Dendritic cell treated with granulocyte-macrophage colony-stimulating factor and Interleukin-4, amounts not matched to agents 40 ng/mL and 50 ng/mL, for 4 days (primary cell): ENCODE results near the gene PDXDC1.
"Not testable (repeated sequence)": the region's sequence is repeated elsewhere in the genome, so short reads cannot be mapped to it uniquely, and the experiment has no call there.

Experiments
- H3K27ac Mint-ChIP-seq: one replicate; pipeline ENCODE4 v1.8.0; 2022; ENCODE audit warnings: mild to moderate bottlenecking, mixed read lengths
- H3K27me3 Mint-ChIP-seq: one replicate; pipeline ENCODE4 v1.8.0; 2022; ENCODE audit warnings: mild to moderate bottlenecking, mixed read lengths
- H3K36me3 Mint-ChIP-seq: one replicate; pipeline ENCODE4 v1.8.0; 2022; ENCODE audit warnings: low read depth, mixed read lengths
- H3K4me1 Mint-ChIP-seq: one replicate; pipeline ENCODE4 v1.8.0; 2022; ENCODE audit warnings: low read depth, mixed read lengths
- H3K4me3 Mint-ChIP-seq: one replicate; pipeline ENCODE4 v1.8.0; 2022; ENCODE audit warnings: mild to moderate bottlenecking, moderate library complexity, mixed read lengths
- H3K9me3 Mint-ChIP-seq: one replicate; pipeline ENCODE4 v1.8.0; 2022; ENCODE audit warnings: mixed read lengths
- intact Hi-C: fragments of 100-400 bp; cut with micrococcal nuclease; formaldehyde crosslinking; loops from one replicate; pipeline ENCODE4 v1.15.0; 2022

The PDXDC1 gene

DNA sequence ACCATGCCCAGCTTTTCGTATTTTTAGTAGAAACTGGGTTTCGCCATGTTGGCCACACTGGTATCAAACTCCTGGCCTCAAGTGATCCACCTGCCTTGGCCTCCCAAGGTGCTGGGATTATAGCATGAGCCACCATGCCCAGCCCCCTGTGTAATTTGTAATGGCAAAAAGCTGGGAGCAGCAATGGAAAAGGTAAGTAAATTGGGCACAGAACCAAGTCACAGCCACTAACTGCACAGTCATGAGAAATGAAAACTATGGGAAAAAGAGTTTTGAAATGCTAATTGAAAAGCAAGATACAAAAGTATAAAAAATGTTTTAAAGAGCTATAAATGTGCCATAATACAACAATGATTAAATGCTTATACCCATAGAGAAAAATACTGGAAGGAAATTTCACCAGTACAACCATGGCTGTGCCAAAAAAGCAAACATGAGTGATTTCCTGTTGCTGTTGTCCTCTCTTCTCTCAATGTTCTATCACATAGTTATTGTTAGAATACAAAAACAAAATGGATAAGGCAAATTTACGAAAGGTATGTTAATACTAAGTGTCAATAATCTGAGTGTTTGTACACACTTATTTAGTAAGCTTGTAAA, 74.9 kb downstream of the PDXDC1 start:
- H3K36me3 Mint-ChIP-seq, result peaks cover 44% of the 10 kb centered on the region
- peaks cover 32% of the 10 kb centered on the region for H3K4me1 Mint-ChIP-seq
- H3K4me3 Mint-ChIP-seq, result no peak overlapping the region
- no peak overlapping the region for H3K27ac Mint-ChIP-seq
- intact Hi-C loops, result no loop called here
- no peaks in the 10 kb centered on the region for H3K9me3 Mint-ChIP-seq
- H3K27me3 Mint-ChIP-seq, result no peaks in the 10 kb centered on the region

DNA sequence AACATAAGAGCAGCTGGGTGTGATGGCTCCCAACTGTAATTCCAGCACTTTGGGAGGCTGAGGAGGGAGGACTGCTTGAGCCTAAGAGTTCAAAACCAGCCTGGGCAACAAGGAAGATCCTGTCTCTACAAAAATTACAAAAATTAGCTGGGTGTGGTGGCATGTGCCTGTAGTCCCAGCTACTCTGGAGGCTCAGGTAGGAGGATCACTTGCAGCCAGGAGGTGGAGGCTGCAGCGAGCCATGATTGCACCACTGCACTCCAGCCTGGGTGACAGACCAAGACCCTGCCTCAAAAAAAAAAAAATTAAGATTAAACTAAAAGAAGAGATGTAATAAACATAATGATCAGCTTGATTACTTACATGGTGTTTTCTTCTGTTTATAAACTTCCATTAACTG, 75.6 kb downstream of the PDXDC1 start:
- H3K27me3 Mint-ChIP-seq, H3K4me3 Mint-ChIP-seq, intact Hi-C loops, H3K27ac Mint-ChIP-seq, H3K9me3 Mint-ChIP-seq: not testable (repeated sequence)
- peaks cover 44% of the 10 kb centered on the region for H3K36me3 Mint-ChIP-seq
- peaks cover 37% of the 10 kb centered on the region for H3K4me1 Mint-ChIP-seq

DNA sequence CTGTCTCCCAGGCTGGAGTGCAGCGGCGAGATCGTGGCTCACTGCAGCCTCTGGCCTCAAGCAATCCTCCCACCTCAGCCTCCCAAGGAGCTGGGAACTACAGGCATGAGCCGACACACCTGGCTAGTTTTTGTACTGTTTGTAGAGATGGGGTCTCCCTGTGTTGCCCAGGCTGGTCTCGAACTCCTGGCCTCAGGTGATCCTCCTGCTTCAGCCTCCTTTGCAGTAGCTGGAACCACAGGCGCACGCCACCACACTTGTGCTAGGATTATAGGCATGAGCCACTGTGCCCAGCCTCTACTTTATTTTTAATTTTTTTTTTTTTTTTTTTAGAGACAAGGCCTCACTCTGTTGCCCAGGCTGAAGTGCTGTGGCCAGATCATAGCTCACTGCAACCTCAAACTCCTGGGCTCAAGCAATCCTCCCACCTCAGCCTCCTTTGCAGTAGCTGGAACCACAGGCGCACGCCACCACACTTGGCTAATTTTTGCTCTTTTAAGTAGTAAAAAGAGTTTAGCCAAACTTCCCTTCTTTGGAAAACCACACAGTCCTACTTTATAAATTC, 76.6 kb downstream of the PDXDC1 start:
- peaks cover 37% of the 10 kb centered on the region for H3K4me1 Mint-ChIP-seq
- intact Hi-C loops, result no loop called here
- no peaks in the 10 kb centered on the region for H3K27me3 Mint-ChIP-seq
- H3K9me3 Mint-ChIP-seq, result no peaks in the 10 kb centered on the region
- peak overlapping the region; percentile 83 for H3K27ac Mint-ChIP-seq
- H3K4me3 Mint-ChIP-seq, result no peak overlapping the region
- peaks cover 34% of the 10 kb centered on the region for H3K36me3 Mint-ChIP-seq

DNA sequence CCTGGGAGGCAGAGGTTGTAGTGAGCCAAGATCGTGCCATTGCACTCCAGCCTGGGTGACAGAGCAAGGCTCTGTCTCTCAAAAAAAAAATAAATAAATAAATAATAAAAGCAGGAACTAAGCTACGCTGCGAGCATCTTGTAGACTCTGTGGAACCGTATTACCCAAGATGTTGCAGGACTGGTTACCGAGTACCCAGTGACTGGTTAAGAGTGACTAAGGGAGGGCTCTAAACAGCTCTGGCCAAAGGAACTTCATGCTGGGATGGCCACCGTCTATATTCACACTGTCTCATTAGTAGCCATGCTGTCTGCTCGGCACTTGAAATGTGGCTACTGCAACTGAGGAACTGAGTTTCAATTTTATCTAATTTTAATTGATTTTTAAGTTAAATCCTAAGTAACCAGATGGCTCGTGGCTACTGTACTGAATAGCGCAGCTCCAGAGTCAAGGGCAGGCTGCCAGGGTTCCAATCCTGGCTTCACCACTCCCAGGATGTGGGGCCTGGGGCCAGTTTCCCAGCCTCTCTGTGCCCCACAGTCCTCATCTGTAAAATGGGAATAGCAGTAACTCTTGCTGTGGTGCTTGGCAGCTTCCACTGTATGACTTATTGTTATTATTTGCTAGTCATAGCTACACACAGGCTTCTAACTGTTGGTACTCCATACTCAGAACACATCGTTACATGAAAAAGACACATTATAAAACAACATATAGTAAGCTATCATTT, 78.1 kb downstream of the PDXDC1 start:
- intact Hi-C loops, result no loop called here
- Mint-ChIP-seq H3K27ac (peak overlapping the region; percentile 83), H3K9me3 (no peaks in the 10 kb centered on the region), H3K27me3 (no peaks in the 10 kb centered on the region), H3K4me3 (peak overlapping the region; percentile 20), H3K4me1 (peaks cover 31% of the 10 kb centered on the region), H3K36me3 (peaks cover 21% of the 10 kb centered on the region)

DNA sequence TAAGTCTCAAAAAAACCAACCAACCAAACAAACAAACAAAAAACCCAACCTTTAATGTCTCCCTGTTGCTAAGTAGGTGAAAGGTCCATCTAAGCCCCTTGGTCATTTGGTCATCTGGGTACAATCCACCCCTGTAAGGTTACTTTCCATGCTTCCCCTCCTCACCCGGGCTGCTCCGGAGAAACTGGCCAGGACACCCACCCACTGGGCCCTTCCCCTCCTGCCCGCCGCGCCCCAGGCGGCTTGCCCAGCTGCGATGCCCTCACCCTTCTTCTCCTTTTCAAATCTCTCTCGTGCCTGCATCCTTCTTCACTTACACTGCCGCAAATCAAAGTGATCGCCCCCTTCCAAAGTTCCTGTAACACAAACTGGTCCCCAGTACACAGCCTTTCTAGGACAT, 79.1 kb downstream of the PDXDC1 start:
- H3K27ac Mint-ChIP-seq, result peak overlapping the region; percentile 68
- H3K36me3 Mint-ChIP-seq, result peaks cover 31% of the 10 kb centered on the region
- H3K27me3 Mint-ChIP-seq, result no peaks in the 10 kb centered on the region
- intact Hi-C loops, result no loop called here
- H3K4me1 Mint-ChIP-seq, result peaks cover 31% of the 10 kb centered on the region
- H3K9me3 Mint-ChIP-seq, result no peaks in the 10 kb centered on the region
- H3K4me3 Mint-ChIP-seq, result peak overlapping the region; percentile 89

DNA sequence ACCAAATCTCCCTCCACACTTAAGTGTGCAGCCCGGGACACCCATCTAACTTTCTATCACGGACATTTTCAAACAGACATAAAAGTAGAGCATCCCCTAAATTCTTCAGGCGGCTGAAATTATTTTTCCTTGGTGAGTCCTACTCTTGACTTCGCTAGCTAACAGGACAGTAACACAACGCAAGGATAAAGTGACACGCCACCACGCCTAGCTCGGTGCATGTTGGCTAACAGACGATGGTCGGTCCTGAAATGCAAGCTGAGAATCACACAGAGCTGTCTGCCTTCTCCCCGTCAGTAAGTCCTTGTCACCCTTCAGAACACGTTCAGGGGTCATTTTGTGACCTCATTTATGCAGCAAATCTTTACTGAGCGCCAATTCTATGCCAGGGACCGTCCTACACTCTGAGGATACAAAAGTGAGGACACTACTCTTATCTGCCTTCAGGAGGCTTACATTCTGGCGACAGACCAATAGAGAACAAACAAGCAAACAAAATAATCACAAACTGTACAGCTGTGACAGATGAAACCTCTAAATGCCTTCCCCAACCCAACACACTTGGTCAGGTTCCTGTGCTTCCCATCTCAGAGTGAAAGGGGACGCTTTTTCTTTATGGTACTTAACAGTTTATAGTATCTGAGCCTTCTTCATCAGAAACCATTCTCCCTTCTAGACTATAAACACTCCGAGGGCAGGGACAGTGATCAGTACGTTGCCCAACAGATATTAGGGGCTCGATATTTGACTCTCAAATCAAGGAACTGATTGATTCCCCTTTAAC, 79.7 kb downstream of the PDXDC1 start:
- Mint-ChIP-seq H3K4me1 (peaks cover 31% of the 10 kb centered on the region), H3K27me3 (no peaks in the 10 kb centered on the region), H3K27ac (peak overlapping the region; percentile 68), H3K9me3 (no peaks in the 10 kb centered on the region), H3K4me3 (peak overlapping the region; percentile 89), H3K36me3 (peaks cover 37% of the 10 kb centered on the region)
- intact Hi-C loops, result loop anchor here (1.0 kb wide), 1 partner anchor 13 kb away; no protein-coding TSS in a partner anchor

DNA sequence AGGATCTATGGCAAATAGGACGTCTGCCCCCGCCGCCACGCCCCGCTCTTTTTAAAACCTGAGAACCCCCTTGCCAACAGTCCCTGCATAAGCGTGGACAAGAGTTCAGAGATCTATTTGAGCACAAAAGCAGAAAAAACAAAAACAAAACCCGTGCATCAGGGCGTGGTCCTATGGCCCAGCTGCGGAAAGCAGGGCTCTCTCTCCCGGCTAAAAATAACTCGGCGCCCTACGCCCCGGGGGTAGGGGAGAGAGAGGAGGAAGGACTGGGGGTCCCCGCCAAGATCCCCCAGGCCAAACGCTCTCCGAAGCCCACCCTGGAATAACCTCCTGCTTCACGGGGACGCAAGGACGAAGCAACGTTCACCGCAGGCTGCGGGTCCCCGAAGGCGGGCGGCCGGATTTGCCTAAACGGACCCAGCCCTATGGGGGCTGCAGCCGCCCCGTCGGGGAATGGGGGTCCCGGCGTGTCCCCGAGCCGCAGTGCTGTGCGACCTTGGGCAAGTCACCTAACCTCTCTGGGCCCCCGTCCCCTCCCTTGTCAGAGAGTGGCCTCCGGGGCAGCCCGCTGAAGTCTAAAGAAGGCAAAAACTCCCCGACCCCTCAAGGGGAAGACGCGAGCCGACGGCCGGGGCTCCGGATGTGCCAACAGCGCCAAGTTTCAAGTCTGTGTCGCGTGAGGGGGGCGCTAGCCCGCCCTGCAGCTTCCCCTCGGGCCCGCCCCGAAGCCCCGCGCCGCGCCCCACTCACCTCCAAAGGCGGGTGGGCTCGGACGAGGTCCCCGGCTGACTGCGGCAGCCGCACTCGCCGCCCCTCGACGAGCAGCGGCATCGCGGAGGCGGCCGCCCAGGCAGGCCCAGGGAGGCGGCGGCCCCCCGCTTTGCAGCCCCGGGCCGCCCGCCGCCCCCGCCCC, 80.6 kb downstream of the PDXDC1 start:
- intact Hi-C loops, result loop anchor here (1.0 kb wide), 1 partner anchor 14 kb away; no protein-coding TSS in a partner anchor
- peaks cover 31% of the 10 kb centered on the region for H3K4me1 Mint-ChIP-seq
- H3K27me3 Mint-ChIP-seq, result no peaks in the 10 kb centered on the region
- no peaks in the 10 kb centered on the region for H3K9me3 Mint-ChIP-seq
- H3K27ac Mint-ChIP-seq, result peak overlapping the region; percentile 68
- peaks cover 43% of the 10 kb centered on the region for H3K36me3 Mint-ChIP-seq
- H3K4me3 Mint-ChIP-seq, result peak overlapping the region; percentile 89

DNA sequence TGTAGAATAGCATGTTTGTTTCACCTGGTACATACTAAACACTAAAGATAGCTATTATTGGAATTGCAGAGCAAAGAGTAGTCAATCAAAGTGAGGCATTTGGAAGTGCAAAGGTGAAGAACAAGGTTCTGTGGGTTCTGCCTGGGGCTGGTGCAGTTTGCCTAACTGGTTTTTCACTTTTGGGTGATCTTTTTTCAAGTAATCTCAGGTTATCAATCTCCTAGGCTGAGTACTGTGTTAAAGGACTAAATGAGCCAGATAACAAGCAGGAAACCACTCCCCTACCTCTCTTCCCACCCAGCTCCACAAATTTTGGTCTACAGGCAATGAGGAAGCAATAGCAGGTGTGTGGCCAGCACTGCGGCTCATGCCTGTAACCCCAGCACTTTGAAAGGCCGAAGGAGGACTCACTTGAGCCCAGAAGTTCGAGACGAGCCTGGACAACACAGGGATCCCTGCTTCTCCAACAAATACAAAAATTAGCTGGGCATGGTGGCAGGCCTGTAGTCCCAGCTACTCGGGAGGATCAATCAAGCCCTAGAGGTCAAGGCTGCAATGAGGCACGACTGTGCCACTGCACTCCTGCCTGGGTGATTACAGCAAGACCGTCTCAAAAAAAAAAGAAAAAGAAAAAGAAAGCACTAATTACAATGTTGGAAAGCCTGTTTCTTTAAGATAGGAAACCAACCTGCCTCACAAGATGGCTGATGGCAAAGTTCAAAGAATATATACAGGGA, 83.0 kb downstream of the PDXDC1 start:
- intact Hi-C loops, result no loop called here

DNA sequence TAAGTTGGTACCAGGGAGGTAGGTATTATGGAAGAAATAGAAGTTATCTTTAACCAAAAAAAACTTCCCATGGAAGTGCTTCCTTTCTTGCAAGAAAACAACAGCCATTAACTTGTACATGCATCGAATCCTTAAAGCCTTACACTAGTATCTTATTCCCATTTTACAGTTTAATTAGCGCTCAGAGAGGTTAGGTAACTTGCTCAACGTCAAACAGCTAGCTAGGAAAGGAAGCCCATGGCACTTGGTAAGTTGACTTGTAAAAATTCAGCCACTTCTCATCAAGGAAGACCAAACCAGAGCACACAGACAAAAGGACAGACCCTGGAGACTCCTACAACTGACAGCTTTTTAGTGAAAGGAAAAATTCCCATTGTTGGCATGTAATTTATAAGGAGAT, 84.5 kb downstream of the PDXDC1 start:
- H3K9me3 Mint-ChIP-seq, result no peaks in the 10 kb centered on the region
- no peaks in the 10 kb centered on the region for H3K27me3 Mint-ChIP-seq
- H3K27ac Mint-ChIP-seq, result no peak overlapping the region
- intact Hi-C loops, result no loop called here
- H3K4me1 Mint-ChIP-seq, result peaks cover 8% of the 10 kb centered on the region
- H3K36me3 Mint-ChIP-seq, result peaks cover 73% of the 10 kb centered on the region
- no peak overlapping the region for H3K4me3 Mint-ChIP-seq

More for the DNA sequence above, 83.0 kb downstream of the PDXDC1 start:
- Mint-ChIP-seq H3K4me1 (peaks cover 16% of the 10 kb centered on the region), H3K9me3 (no peaks in the 10 kb centered on the region), H3K27ac (no peak overlapping the region), H3K4me3 (no peak overlapping the region), H3K27me3 (no peaks in the 10 kb centered on the region), H3K36me3 (peaks cover 58% of the 10 kb centered on the region)

DNA sequence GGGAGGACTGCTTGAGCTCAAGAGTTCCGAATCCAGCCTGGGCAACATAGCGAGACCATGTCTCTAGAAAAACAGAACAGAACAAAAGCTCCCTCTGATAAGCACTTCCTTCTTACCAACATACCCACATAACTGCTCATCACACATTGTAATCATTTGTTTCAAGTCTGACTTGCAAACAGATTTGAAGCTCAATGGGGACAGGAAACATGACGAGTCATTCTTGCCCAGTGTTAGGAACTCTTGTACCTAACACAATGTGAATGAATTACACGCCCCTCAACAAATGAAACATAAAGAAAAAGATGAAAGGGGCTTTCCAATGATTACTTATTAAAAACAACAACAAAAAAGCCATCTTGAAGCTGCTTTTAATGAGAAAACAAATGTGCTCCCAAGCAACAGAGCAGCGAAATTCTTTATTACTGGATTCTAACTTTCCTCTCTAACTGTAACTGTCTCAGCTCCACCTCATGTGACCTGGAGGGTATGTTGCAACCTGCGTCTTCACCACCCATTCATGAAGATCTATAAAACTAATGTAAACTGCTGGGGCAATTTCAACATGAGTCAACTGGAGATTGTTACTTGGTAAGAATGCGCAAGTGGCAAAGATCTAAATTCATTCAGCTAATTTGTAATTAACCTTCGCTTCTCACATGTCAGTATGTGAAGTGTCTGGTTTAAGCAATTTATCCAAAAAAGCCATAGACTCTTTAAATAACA, 87.4 kb downstream of the PDXDC1 start:
- H3K9me3 Mint-ChIP-seq, H3K27me3 Mint-ChIP-seq, H3K4me1 Mint-ChIP-seq, intact Hi-C loops, H3K27ac Mint-ChIP-seq, H3K4me3 Mint-ChIP-seq: not testable (repeated sequence)
- H3K36me3 Mint-ChIP-seq, result peaks cover 88% of the 10 kb centered on the region

DNA sequence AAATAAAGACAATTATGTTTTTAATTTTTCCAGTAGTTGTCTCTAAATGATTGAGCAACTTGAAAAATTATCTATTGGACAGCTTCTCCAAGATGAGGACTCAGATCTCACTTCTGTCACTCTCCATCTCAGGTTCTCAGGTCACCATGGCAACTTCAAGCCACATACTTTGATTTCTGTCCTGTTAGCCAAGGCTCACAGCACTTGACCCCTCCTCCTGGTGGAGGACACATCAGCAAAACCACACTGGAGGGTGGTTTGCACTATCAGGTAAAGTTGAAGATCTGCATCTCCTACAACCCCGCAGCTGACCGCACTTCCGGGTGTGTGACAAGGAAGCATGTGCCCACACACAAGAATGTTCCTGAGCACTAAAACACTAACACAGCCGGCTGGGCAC, 91.1 kb downstream of the PDXDC1 start:
- H3K27ac Mint-ChIP-seq, H3K9me3 Mint-ChIP-seq, H3K4me3 Mint-ChIP-seq, intact Hi-C loops, H3K4me1 Mint-ChIP-seq, H3K27me3 Mint-ChIP-seq: not testable (repeated sequence)
- H3K36me3 Mint-ChIP-seq, result peaks cover 69% of the 10 kb centered on the region

DNA sequence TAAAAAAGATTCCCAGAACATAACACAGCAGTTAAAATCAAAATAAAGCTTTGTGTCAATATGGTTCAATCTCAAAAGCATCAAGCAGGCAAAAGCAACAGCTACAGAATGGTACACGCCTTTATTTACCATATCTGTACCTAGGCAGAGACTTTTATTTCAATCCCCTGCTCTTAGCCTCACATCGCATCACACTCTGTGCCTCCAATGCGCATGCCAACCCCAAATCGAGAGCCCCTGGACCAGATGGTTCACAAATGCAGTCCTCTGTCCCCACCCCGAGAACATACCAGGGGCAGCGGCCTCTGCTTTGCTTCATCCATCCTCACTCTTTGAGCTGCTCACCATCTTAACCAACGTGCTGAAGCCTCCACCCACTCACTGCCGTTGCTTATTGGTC, 91.9 kb downstream of the PDXDC1 start:
- intact Hi-C loops, H3K9me3 Mint-ChIP-seq, H3K27ac Mint-ChIP-seq, H3K4me1 Mint-ChIP-seq, H3K4me3 Mint-ChIP-seq, H3K27me3 Mint-ChIP-seq: not testable (repeated sequence)
- H3K36me3 Mint-ChIP-seq, result peaks cover 68% of the 10 kb centered on the region
